C4-2B (cell line): ENCODE results near the gene EARS2.

ENCODE experiments used
- ZFX ChIP-seq: fragments of 450-650 bp; IDR thresholded peaks from 2 replicates; pipeline ENCODE4 v1.6.1; 2017
- TF ChIP-seq, protein P1 (sequence below): fragments of 450-650 bp; conservative IDR thresholded peaks from 2 replicates; pipeline ENCODE4 v1.5.1; 2017; ENCODE audit warnings: mild to moderate bottlenecking

- TF ChIP-seq, protein P1, sequence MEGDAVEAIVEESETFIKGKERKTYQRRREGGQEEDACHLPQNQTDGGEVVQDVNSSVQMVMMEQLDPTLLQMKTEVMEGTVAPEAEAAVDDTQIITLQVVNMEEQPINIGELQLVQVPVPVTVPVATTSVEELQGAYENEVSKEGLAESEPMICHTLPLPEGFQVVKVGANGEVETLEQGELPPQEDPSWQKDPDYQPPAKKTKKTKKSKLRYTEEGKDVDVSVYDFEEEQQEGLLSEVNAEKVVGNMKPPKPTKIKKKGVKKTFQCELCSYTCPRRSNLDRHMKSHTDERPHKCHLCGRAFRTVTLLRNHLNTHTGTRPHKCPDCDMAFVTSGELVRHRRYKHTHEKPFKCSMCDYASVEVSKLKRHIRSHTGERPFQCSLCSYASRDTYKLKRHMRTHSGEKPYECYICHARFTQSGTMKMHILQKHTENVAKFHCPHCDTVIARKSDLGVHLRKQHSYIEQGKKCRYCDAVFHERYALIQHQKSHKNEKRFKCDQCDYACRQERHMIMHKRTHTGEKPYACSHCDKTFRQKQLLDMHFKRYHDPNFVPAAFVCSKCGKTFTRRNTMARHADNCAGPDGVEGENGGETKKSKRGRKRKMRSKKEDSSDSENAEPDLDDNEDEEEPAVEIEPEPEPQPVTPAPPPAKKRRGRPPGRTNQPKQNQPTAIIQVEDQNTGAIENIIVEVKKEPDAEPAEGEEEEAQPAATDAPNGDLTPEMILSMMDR: no peak
- TF ChIP-seq ZFX: no peak
These were observed 5.0 kb downstream of the EARS2 start for GRCh38 chr16:23552161-23552560.
